ENCODE results near the gene SMAD4.
"Not testable (repeated sequence)": the region's sequence is repeated elsewhere in the genome, so short reads cannot be mapped to it uniquely, and the experiment has no call there.

Gene SMAD4

DNA sequence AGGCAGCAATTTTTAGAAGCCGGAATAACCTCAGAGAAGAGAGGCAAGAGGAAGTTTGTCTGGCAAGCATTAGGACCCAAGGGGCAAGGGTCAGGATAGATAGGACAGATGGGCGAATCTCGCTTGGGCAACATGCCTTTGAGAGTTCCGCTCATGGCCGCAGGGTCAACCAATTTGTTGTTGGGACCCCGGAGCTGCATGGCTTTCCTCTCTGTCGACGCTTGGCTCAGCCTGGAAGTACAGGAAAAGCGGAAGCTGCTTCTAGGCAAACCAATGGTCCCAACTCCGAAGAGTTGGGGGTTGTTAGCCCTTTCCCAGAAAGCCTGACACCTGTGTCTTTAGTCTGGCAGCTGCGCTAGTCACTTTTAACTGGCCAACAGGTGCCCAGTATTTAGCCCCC is 89.5 kb downstream of the SMAD4 start:
- DNase-seq: not testable (repeated sequence)

DNA sequence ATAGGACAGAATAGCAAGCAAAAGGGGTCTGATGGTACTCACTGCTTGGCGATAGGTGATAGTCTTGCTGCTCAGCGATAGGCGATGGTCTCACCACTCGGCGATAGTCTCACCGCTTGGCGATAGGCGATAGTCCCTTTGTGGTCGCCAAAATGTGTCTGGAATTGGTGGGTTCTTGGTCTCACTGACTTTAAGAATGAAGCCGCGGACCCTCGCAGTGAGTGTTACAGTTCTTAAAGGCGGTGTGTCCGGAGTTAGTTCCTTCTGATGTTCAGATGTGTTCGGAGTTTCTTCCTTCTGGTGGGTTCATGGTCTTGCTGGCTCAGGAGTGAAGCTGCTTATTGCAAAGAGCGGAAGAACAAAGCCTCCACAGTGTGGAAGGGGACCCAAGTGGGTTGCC is 90.0 kb downstream of the SMAD4 start:
- DNase-seq: not testable (repeated sequence)

DNA sequence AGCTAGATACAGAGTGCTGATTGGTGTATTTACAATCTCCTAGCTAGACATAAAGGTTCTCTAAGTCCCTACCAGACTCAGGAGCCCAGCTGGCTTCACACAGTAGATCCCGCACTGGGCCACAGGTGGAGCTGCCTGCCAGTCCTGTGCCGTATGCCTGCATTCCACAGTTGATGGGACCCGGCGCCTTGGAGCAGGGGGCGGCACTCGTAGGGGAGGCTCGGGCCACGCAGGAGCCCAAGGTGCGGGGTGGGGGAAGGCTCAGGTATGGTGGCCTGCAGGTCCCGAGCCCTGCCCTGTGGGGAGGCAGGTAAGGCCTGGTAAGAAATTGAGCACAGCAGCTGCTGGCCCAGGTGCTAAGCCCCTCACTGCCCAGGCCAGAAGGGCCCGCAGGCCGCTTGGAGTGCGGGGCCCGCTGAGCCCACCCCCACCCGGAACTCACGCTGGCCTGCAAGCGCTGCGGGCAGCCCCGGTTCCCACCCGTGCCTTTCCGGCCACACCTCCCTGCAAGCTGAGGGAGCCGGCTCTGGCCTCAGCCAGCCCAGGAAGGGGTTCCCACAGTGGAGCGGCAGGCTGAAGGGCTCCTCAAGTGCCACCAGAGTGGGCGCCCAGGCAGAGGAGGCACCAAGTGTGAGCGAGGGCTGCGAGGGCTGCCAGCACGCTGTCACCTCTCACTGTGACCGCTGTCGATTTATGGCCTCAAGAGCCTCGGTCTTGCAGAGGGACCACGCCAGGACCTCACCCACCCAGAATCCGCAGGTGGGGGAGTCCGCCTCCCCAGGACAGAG is 91.0 kb downstream of the SMAD4 start:
- no peak for DNase-seq

DNA sequence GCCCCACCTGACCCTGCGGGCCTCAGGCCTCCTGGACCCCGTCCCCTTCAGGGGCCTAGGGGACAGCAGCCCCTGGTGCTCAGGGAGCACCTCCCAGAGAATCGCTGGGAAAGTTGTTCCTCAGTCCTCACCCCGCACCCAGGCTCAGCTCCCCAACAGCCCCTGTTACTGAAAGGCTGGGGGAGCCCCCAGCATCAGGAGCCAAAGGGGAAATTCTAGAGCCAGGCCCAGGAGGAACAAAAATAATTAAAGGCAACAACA is 91.5 kb downstream of the SMAD4 start:
- no peak for DNase-seq

DNA sequence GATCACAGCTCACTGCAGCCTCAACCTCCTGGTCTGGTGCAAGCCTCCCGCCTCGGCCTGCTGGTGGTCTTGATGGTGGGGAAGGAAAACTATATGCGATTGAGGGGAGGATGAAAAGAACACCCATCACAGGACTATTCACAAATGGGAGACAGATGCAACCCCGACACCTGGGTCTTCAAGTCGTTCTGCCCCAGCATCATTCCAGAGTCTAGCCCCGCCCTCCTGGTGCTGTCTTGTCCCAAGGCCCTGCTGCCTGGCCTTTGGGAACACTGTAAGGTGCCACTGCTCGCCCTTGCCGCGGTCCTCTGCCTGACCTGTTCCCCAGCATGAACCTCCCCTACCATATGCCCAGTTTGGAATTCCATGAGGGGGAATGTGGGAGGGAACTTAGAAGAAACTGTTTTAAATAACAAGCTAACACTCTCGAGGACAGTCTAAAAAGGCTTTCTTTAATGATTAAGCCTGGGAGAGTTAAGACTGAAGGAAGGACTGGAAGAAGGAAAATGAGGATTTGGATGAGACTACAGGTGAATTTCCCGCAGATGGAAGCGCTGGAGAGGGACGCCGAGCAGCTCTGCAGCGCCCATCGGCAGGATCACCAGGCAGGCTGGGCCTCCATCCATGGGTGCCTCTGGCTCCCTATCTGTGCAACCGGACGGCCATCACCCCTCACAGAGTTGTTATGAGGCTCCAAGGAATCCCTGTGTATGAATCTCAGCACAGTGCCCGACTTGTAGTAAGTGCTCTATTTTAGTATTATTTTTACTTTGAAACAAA is 92.4 kb downstream of the SMAD4 start:
- no peak for DNase-seq

DNA sequence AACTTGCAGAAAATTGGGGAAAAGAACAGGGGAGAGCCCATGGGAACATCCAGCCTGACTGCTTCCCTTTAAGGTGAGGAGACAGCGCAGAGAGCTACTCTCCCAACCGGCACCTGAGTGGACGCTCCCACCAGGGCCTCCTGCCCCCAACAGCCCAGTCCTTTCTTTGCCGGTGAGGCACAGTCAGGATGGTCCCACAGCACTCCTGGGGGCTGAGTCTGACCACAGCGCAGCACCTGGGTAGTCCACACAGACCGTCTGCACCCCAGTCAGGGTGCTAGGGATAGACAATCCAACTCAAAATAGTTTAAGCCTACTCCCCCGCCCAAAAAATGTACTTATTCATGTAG is 93.0 kb downstream of the SMAD4 start:
- no peak for DNase-seq

DNA sequence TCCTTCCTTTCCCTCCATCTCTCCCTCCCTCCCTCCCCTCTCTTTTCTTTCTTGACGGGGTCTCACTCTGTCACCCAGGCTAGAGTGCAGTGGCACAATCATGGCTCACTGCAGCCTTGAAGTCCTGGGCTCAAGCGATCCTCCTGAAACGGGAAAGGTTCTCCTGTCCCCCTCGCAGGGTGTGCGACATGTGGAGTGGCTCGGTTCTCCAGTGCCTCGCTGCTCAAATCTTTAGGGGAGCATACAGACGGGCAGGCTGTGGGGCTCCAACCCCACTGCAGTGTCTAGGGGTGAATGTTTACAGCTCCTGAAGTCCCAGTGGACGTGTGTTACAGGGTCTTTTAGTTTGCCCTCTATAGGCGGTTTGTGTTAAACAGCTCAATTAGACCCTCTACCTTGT is 93.5 kb downstream of the SMAD4 start:
- no peak for DNase-seq

DNA sequence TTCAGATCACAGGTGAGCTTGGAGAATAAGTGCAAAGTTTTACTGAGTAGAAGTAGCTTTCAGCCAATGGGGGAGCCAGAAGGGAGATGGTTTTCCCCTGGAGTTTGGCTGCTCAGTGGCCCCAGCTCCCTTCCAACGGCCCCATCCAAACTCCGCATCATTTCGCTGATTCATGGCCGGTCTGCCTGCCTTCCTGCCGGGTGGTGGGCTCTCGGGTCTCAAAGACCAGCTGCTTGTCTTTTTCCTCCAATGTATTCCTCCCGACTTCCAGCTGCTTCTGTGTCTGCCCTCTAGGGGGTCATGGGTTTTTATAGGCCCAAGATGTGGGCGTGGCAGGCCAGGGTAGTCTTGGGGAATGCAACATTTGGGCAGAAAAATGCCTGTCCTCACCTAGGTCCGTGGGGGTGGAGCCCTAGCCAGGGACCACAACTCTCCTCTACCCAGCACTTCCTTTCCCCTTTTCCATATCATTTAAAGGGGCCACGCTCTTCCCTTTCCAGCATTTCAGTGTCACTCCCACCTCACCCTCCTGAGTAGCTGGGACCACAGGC is 94.0 kb downstream of the SMAD4 start:
- DNase-seq: no peak

DNA sequence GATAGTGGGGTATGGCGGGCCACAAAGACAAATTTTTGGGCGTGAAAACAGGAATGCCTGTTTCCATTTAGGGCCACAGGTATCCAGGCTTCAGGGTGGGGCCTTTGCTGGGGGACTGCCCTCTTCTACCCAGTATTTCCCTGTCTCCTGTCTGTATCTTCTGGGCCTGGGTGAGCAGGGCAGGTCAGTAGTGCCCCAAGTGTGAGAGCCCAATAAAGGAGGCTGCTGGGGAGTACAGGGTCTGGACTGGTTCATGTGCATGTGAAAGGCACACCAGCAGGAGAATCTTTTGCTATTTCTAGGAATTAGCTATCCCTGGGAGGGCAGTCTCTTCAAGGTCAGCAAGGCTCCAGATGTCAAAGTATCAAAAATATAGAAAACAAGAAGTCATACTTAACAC is 96.0 kb downstream of the SMAD4 start:
- DNase-seq: no peak

DNA sequence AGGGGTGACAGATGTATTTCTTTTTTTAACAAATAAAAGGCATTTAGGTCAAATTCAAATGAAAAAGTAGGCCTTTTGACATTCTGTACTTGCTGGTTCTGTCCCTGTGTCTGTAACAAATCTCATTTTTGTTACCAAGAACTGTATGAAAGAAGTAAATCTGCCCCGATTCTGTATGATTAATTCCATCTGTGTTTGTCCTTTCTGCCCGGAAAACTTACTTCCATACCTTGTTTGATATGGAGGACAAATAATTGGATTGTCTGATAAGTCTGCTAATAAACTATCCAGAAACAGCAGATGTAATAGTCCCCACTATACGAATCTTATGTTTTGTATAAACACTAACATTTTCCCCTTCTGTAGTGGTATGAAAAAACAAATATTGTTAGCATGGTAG is 97.7 kb downstream of the SMAD4 start:
- no peak for DNase-seq

DNA sequence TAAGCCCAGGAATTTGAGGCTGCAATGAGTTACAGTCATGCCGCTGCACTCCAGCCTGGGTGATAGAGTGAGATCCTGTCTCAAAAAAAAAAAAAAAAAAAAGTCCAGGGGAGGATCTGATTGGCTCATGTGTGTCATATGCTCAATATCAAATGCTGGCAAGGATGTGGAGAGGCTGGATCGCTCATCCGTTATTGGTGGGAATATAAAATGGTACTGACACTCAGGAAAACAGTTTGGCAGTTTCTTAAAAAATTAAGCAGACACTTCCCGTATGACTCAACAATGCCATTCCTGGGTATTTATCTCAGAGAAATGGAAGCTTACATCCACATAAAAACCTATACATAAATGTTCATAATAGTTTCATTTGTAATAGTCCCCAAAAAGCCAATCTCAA is 98.5 kb downstream of the SMAD4 start:
- DNase-seq: no peak

DNA sequence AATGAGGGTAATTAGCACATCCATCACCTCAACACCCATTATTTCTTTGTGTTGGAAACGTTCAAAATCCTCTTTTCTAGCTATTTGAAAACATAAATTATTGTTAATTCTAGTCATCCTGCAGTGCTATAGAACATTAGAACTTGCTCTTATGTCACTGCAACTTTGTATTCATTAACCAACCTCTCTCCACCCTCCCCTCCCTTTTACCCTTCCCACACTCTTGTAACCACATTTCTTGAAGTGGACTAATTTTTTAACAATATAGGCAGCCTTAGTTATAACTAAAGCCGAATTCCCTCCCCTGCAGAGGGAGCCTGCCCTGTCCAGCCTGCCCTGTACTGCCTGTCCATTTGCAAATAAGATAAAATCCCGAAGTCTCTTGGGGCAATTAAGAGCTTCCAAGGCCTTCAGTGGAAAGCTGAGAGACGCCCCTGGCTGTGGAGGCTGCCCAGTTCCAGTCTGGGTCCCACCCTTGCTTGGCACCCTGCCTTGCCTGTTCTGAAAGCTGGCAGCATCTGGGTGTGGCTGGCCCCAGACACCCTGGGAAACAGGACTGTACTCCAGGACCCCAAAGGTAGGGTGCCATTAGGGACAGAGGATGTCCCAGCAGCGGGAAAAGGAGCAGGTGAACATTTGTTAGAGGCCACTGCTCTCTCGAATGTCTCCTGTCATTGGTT is 102.4 kb downstream of the SMAD4 start:
- DNase-seq: no peak

DNA sequence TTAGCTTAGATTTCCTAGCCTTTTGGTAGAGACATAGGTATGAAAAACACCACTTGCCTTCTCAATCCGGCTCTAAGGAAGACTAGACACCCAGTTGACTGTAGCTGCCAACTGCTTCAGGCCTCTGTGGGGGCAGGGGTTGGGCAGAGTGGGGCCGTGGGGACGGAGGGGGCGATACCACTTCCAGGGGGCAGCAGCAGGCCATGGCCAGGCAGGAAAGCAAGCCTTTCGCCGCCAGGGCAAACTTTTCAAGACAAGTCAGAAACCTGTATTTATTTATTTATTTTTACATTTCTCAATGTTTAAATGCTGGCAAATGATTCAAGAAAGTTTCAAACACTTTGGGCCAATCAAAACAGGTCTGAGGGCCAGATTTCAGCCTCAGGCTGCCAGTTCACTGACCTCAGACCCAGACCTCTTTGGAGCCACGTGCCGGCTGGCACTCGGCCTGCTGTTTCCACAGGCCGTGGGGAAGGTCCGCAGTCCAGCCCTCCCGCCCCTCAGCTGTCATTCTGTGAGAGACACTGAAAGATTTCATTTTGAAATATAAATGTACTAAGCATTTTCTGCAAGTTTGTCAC is 103.7 kb downstream of the SMAD4 start:
- DNase-seq: no peak

All from effector CD8-positive, alpha-beta T cell (primary cell).